Hepatocyte (in vitro differentiated cells): ENCODE measurements around the gene S100A4. TPM values are rescaled to one million over a fixed set of nuclear protein-coding genes. Genes with fewer than 3 reads are reported as not detected.
"Not testable (repeated sequence)": the region's sequence is repeated elsewhere in the genome, so short reads cannot be mapped to it uniquely, and the experiment has no call there.

Source experiments
- DNase-seq: peaks from one replicate; pipeline ENCODE4 v3.0.0-alpha.2; 2016; ENCODE audit warnings: low spot score
- H2AFZ ChIP-seq: fragments of 200-600 bp; sonication (generic); 2 replicates; pipeline ENCODE4 v1.6.0; 2016; ENCODE audit warnings: antibody characterized with exemption, mild to moderate bottlenecking
- H3K27ac ChIP-seq: fragments of 200-600 bp; sonication (generic); 2 replicates; pipeline ENCODE4 v1.5.1; 2016; ENCODE audit warnings: mild to moderate bottlenecking
- H3K27me3 ChIP-seq: fragments of 200-600 bp; sonication (generic); 2 replicates; pipeline ENCODE4 v1.6.1; 2016
- H3K36me3 ChIP-seq: fragments of 200-600 bp; sonication (generic); replicated peaks from 2 replicates; pipeline ENCODE4 v1.5.1; 2016; ENCODE audit warnings: low read depth; ENCODE audit not compliant: insufficient read depth
- H3K4me1 ChIP-seq: fragments of 200-600 bp; sonication (generic); 2 replicates; pipeline ENCODE4 v1.5.1; 2016; ENCODE audit warnings: mild to moderate bottlenecking, moderate library complexity; ENCODE audit not compliant: insufficient read depth
- H3K4me2 ChIP-seq: fragments of 200-600 bp; sonication (generic); 2 replicates; pipeline ENCODE4 v1.6.0; 2016
- H3K4me3 ChIP-seq: fragments of 200-600 bp; sonication (generic); 2 replicates; pipeline ENCODE4 v1.5.1; 2016; ENCODE audit warnings: mild to moderate bottlenecking
- H3K79me2 ChIP-seq: fragments of 200-600 bp; sonication (generic); 2 replicates; pipeline ENCODE4 v1.6.0; 2017; ENCODE audit warnings: mild to moderate bottlenecking
- H3K9me2 ChIP-seq: fragments of 200-600 bp; sonication (generic); replicated peaks from 2 replicates; pipeline ENCODE4 v1.6.0; 2017; ENCODE audit warnings: mild to moderate bottlenecking; ENCODE audit not compliant: insufficient read depth
- H3K9me3 ChIP-seq: fragments of 200-600 bp; sonication (generic); 2 replicates; pipeline ENCODE4 v1.5.1; 2016; ENCODE audit warnings: low read depth, mild to moderate bottlenecking
- H4K20me1 ChIP-seq: fragments of 200-600 bp; sonication (generic); 2 replicates; pipeline ENCODE4 v1.6.0; 2016; ENCODE audit warnings: mild to moderate bottlenecking; ENCODE audit not compliant: insufficient read depth, poor library complexity, severe bottlenecking
- EZH2 ChIP-seq: fragments of 200-600 bp; sonication (generic); IDR thresholded peaks from 2 replicates; pipeline ENCODE4 v1.6.1; 2016; ENCODE audit warnings: antibody characterized with exemption, mild to moderate bottlenecking, borderline replicate concordance
- EZH2phosphoT487 ChIP-seq: fragments of 200-600 bp; sonication (generic); IDR thresholded peaks from one replicate; pipeline ENCODE4 v1.6.1; 2018; ENCODE audit warnings: antibody characterized with exemption, mild to moderate bottlenecking, low read depth, moderate library complexity; ENCODE audit not compliant: unreplicated experiment, severe bottlenecking
- WGBS: methylation state at CpG from one replicate; pipeline ENCODE4 v1.1.6; 2016; ENCODE audit warnings: low lambda C conversion rate; ENCODE audit errors: missing lambda C conversion rate; 5-methylcytosine and 5-hydroxymethylcytosine counted together
- polyA plus RNA-seq: library from polyadenylated mRNA; unstranded; fragments of >200 nt; fragmentation: Nextera tagmentation; extraction: Ambion mirVana; gene quantifications from 2 replicates; pipeline ENCODE4 v1.2.1, GENCODE V29; 2016
- total RNA-seq: library from RNA; depleted of rRNA; stranded (reverse); fragments of >200 nt; gene quantifications from 2 replicates; pipeline ENCODE4 v1.2.3, GENCODE V29; 2014
- TF ChIP-seq, protein P1 (sequence below): fragments of 200-600 bp; sonication (generic); IDR thresholded peaks from 2 replicates; pipeline ENCODE4 v1.5.1; 2016; ENCODE audit warnings: antibody characterized with exemption, mild to moderate bottlenecking; ENCODE audit not compliant: poor library complexity

The S100A4 gene
- total and polyA plus RNA-seq, 2 experiments from 2014 or later, result 64.1 to 116 TPM

DNA sequence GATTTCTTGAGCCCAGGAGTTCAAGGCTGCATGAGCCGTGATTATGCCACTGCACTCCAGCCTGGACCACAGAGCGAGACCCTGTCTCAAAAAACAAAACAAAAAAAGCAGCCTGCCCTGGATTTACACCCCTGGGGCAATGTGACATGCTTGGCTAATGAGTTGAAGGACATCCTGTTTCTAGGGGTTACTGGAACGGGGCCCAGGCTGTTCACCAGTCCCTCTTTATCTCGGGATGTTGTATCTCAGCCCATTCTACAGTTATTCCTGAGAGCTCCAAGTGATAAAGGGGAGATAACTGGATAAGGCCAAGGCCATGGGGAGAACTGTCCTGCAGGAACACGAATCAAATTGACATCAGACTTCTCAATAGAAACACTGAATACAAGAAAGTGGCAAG lies 41.7 kb upstream of the S100A4 start:
- no peaks in the 10 kb centered on the region for H3K27me3 ChIP-seq
- 42% methylated on average over 5 of the region's 5 CpGs for WGBS
- DNase-seq, result no peak
- no peaks in the 10 kb centered on the region for H3K9me3 ChIP-seq
- H3K4me3 ChIP-seq, result no peak overlapping the region
- H4K20me1 ChIP-seq, result no peaks in the 10 kb centered on the region
- no peaks in the 10 kb centered on the region for H3K36me3 ChIP-seq
- TF ChIP-seq EZH2 (no peak), EZH2phosphoT487 (no peak)
- TF ChIP-seq, protein P1, sequence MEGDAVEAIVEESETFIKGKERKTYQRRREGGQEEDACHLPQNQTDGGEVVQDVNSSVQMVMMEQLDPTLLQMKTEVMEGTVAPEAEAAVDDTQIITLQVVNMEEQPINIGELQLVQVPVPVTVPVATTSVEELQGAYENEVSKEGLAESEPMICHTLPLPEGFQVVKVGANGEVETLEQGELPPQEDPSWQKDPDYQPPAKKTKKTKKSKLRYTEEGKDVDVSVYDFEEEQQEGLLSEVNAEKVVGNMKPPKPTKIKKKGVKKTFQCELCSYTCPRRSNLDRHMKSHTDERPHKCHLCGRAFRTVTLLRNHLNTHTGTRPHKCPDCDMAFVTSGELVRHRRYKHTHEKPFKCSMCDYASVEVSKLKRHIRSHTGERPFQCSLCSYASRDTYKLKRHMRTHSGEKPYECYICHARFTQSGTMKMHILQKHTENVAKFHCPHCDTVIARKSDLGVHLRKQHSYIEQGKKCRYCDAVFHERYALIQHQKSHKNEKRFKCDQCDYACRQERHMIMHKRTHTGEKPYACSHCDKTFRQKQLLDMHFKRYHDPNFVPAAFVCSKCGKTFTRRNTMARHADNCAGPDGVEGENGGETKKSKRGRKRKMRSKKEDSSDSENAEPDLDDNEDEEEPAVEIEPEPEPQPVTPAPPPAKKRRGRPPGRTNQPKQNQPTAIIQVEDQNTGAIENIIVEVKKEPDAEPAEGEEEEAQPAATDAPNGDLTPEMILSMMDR, result no peak
- no peak overlapping the region for H2AFZ ChIP-seq
- no peaks in the 10 kb centered on the region for H3K79me2 ChIP-seq
- no peaks in the 10 kb centered on the region for H3K9me2 ChIP-seq
- H3K4me1 ChIP-seq, result no peaks in the 10 kb centered on the region
- H3K4me2 ChIP-seq, result no peak overlapping the region
- H3K27ac ChIP-seq, result no peak overlapping the region

DNA sequence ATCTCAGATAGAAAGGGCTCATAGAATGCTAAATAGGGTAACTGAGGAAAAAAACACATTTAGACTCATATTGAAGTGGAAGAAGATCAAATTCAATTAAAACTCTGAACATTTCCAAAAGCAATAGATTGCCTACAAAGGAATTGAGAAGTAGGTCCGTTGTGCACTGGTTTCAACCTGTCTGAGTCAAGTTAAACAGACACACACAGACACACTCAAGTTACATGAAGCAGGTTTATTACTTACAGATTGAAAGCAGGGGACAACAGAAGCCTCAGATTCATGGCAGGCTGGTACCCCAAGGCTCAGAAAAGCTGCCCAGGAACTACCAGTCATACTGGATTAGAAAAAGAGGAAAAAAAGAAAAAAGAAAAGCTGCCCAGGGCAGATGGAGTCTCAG lies 40.7 kb upstream of the S100A4 start:
- TF ChIP-seq, protein P1, result no peak
- TF ChIP-seq EZH2, result no peak
- TF ChIP-seq EZH2phosphoT487, result no peak
- Histone ChIP-seq H3K4me3 (no peak overlapping the region), H3K27me3 (no peaks in the 10 kb centered on the region)

DNA sequence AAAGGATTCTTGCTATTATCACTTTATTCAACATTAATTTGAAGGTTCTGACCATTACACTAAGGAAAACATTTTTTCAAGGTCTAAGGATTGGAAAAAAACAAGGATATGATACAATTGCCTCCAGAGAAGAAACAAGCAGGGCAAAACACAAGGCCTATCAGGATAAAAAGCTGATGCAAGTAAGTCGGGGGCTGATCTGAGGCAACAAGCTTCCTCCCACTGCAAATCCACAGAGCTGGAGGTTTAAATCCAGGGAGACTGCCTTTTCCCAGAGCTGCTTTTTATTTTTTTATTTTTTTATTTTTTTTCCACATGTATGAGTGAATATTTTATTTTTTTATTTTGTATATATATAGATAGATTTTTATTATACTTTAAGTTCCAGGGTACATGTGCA lies 39.4 kb upstream of the S100A4 start:
- H4K20me1 ChIP-seq, result no peaks in the 10 kb centered on the region
- no peaks in the 10 kb centered on the region for H3K36me3 ChIP-seq
- H3K27me3 ChIP-seq, result no peaks in the 10 kb centered on the region
- H3K4me1 ChIP-seq, result no peaks in the 10 kb centered on the region
- H3K4me2 ChIP-seq, result no peak overlapping the region
- no peak for DNase-seq
- H3K27ac ChIP-seq, result no peak overlapping the region
- no peaks in the 10 kb centered on the region for H3K9me2 ChIP-seq
- no peaks in the 10 kb centered on the region for H3K79me2 ChIP-seq
- no peak overlapping the region for H3K4me3 ChIP-seq
- no peak overlapping the region for H2AFZ ChIP-seq
- H3K9me3 ChIP-seq, result no peaks in the 10 kb centered on the region
- 64% methylated on average over 1 of the region's 1 CpG for WGBS
- TF ChIP-seq EZH2phosphoT487 (no peak), EZH2 (no peak)
- TF ChIP-seq, protein P1, result no peak

More for the DNA sequence above, 40.7 kb upstream of the S100A4 start:
- H3K36me3 ChIP-seq, result no peaks in the 10 kb centered on the region
- no peak overlapping the region for H3K4me2 ChIP-seq
- H2AFZ ChIP-seq, result no peak overlapping the region
- WGBS, result 32% methylated on average over 1 of the region's 1 CpG
- H3K79me2 ChIP-seq, result no peaks in the 10 kb centered on the region
- no peaks in the 10 kb centered on the region for H4K20me1 ChIP-seq
- H3K9me3 ChIP-seq, result no peaks in the 10 kb centered on the region
- no peaks in the 10 kb centered on the region for H3K4me1 ChIP-seq
- no peaks in the 10 kb centered on the region for H3K9me2 ChIP-seq
- H3K27ac ChIP-seq, result no peak overlapping the region
- no peak for DNase-seq

DNA sequence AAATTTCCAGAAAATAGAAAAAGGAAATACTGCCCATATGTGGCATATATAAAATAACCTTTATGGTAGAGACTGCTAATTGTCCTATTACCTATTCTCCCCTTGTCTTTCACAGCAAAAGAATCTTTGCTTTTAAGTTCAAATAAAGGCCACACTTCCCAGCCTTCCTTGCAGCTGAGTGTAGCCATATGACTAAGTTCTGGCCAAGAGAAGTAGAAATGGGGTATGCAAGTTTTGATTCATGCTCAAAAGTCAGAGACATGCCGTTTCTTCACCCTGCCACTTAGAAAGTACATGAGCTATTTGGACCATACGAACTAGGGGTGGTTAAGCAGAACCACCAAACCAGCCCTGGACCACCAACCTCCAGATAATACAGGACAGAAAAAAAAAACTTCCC lies 38.4 kb upstream of the S100A4 start:
- H3K9me3 ChIP-seq, result no peaks in the 10 kb centered on the region
- no peak overlapping the region for H3K4me3 ChIP-seq
- no peaks in the 10 kb centered on the region for H3K4me1 ChIP-seq
- H2AFZ ChIP-seq, result no peak overlapping the region
- TF ChIP-seq EZH2 (no peak), EZH2phosphoT487 (no peak)
- TF ChIP-seq, protein P1, result no peak
- no peaks in the 10 kb centered on the region for H3K79me2 ChIP-seq
- no peak overlapping the region for H3K4me2 ChIP-seq
- H3K9me2 ChIP-seq, result no peaks in the 10 kb centered on the region
- H3K36me3 ChIP-seq, result no peaks in the 10 kb centered on the region
- H3K27me3 ChIP-seq, result no peaks in the 10 kb centered on the region
- 92% methylated on average over 2 of the region's 2 CpGs for WGBS
- DNase-seq, result no peak
- H3K27ac ChIP-seq, result no peak overlapping the region
- H4K20me1 ChIP-seq, result no peaks in the 10 kb centered on the region

DNA sequence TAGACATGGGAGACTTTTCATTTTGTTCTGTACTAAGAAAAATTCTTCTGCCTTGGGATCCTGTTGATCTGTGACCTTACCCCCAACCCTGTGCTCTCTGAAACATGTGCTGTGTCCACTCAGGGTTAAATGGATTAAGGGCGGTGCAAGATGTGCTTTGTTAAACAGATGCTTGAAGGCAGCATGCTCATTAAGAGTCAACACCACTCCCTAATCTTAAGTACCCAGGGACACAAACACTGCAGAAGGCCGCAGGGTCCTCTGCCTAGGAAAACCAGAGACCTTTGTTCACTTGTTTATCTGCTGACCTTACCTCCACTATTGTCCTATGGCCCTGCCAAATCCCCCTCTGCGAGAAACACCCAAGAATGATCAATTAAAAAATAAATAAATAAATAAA lies 37.9 kb upstream of the S100A4 start:
- 49% methylated on average over 3 of the region's 3 CpGs for WGBS
- H3K9me3 ChIP-seq, H3K27ac ChIP-seq, H3K4me3 ChIP-seq, H3K4me1 ChIP-seq, H3K4me2 ChIP-seq, H3K36me3 ChIP-seq, H3K27me3 ChIP-seq, DNase-seq, H3K79me2 ChIP-seq, H3K9me2 ChIP-seq, H4K20me1 ChIP-seq, H2AFZ ChIP-seq: not testable (repeated sequence)

DNA sequence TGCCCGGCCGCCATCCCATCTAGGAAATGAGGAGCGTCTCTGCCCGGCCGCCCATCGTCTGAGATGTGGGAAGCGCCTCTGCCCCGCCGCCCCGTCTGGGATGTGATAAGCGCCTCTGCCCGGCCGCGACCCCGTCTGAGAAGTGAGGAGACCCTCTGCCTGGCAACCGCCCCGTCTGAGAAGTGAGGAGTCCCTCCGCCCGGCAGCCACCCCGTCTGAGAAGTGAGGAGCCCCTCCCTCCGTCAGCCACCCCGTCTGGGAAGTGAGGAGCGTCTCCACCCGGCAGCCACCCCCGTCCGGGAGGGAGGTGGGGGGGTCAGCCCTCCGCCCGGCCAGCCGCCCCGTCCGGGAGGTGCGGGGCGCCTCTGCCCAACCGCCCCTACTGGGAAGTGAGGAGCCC lies 37.2 kb upstream of the S100A4 start:
- not testable (repeated sequence) for H2AFZ ChIP-seq, H3K4me1 ChIP-seq, H3K27me3 ChIP-seq, H3K27ac ChIP-seq, H3K36me3 ChIP-seq, H3K9me2 ChIP-seq, H3K79me2 ChIP-seq, H4K20me1 ChIP-seq, DNase-seq, H3K9me3 ChIP-seq, H3K4me3 ChIP-seq, H3K4me2 ChIP-seq
- WGBS, result 100% methylated on average over 1 of the region's 34 CpGs
